Measurements from ENCODE around the gene CCDC86. TPM values are rescaled to one million over a fixed set of nuclear protein-coding genes. Genes with fewer than 3 reads are reported as not detected.

CCDC86 gene
- total and polyA plus RNA-seq, 9 of the 15 experiments (the other 6 are each of a cell fraction or from before 2014, with no cell fraction given) = 4.6 to 102 (median 25.2) TPM

GRCh38 chr11:60868682-60869450, 27.0 kb downstream of the CCDC86 start:
- in situ Hi-C loops (cut with MboI) = no loop called here
- Histone ChIP-seq H4K20me1 (replicated peaks; ENCODE audit: control insufficient read depth, insufficient read depth, low read length) (no peaks in the 10 kb centered on the region; the same call in 1 of the 2 replicates), H3K4me3 (no peak overlapping the region), H3K9me1 (ENCODE audit: control insufficient read depth, insufficient read depth, low read length) (no peaks in the 10 kb centered on the region), H3K36me3 (ENCODE audit: control insufficient read depth, insufficient read depth, low read length) (no peaks in the 10 kb centered on the region), H3K79me2 (ENCODE audit: control insufficient read depth, insufficient read depth, low read length) (no peaks in the 10 kb centered on the region), H3K27ac (ENCODE audit: extremely low read depth, low read depth, low read length) (no peak overlapping the region), H3K4me2 (ENCODE audit: insufficient read depth, low read length) (no peak overlapping the region), H3K27me3 (ENCODE audit: control insufficient read depth in 2 of 2, insufficient read depth in 2 of 2, low read length in 2 of 2) (no peaks in the 10 kb centered on the region), H3K4me1 (replicated peaks in 1 of 2; ENCODE audit: control insufficient read depth in 2 of 2, insufficient read depth in 2 of 2, low read length in 2 of 2) (peaks cover 22 to 34% of the 10 kb centered on the region in 2 experiments), H3K9me3 (replicated peaks; ENCODE audit: control insufficient read depth, insufficient read depth, low read depth, low read length) (no peaks in the 10 kb centered on the region), H2AFZ (ENCODE audit: low read depth, low read length) (no peak overlapping the region), H3K9ac (ENCODE audit: insufficient read depth in 1 of 2, low read depth in 2 of 2, low read length in 2 of 2) (no peak overlapping the region; a peak in 1 of 4 replicates)
- ChIA-PET POLR2A (interaction anchor here (0.6 to 1.2 kb wide), 4 partner anchors 13 to 257 kb away, joined by 3 read pairs; partner anchors contain the start of gene PTGDR2), CTCF (ENCODE audit: low intra/inter-chr PET ratio) (no interaction called here)
- no peak for ATAC-seq
- 43% methylated on average over 10 of the region's 10 CpGs for WGBS (ENCODE audit: insufficient coverage, low coverage, missing lambda C conversion rate)
- intact Hi-C loops (cut with micrococcal nuclease) = no loop called here
- DNase-seq (ENCODE audit: extremely low read depth in 1 of 4, low spot score in 3 of 4) = no peak
- FAIRE-seq = no peak
- BruUV-seq (replicated peaks) = no TSS peak
- no peak for TF ChIP-seq ELF2 (CRISPR knock-in tag; IDR thresholded peaks at IDR 0.05)
- TF ChIP-seq ARID4B (CRISPR knock-in tag; IDR thresholded peaks at IDR 0.05) = no peak
- no peak for TF ChIP-seq ZBED1 (IDR thresholded peaks at IDR 0.05)
- no peak for TF ChIP-seq BRD9 (IDR thresholded peaks at IDR 0.05; ENCODE audit: low read depth, partially characterized antibody)
- TF ChIP-seq SRSF3 (IDR thresholded peaks at IDR 0.05; ENCODE audit: insufficient read depth, low read length) = no peak
- no peak for TF ChIP-seq HOMEZ (CRISPR knock-in tag; IDR thresholded peaks at IDR 0.05)
- no peak for TF ChIP-seq MAX (CRISPR knock-in tag; IDR thresholded peaks at IDR 0.05)
- no peak for TF ChIP-seq CBX5 (IDR thresholded peaks at IDR 0.05; ENCODE audit: borderline replicate concordance, low read depth)
- no peak for TF ChIP-seq PYGO2 (tag; IDR thresholded peaks at IDR 0.05)
- TF ChIP-seq MTA2 (IDR thresholded peaks at IDR 0.05; ENCODE audit: low read depth) = no peak
- no peak for TF ChIP-seq ID3 (CRISPR knock-in tag; IDR thresholded peaks at IDR 0.05)
- TF ChIP-seq ID3 (tag; IDR thresholded peaks at IDR 0.05) = no peak
- no peak for TF ChIP-seq ZBTB12 (CRISPR knock-in tag; IDR thresholded peaks at IDR 0.05)
- TF ChIP-seq CHD1 (IDR thresholded peaks at IDR 0.05; ENCODE audit: low read length) = no peak
